Measurements from ENCODE around the gene HDAC11. TPM values are rescaled to one million over a fixed set of nuclear protein-coding genes. Genes with fewer than 3 reads are reported as not detected.

Gene HDAC11
- total and polyA plus RNA-seq, 2 of the 13 experiments (the other 11 are each of a cell fraction or from before 2014, with no cell fraction given), result 13.7 to 33.1 TPM

DNA sequence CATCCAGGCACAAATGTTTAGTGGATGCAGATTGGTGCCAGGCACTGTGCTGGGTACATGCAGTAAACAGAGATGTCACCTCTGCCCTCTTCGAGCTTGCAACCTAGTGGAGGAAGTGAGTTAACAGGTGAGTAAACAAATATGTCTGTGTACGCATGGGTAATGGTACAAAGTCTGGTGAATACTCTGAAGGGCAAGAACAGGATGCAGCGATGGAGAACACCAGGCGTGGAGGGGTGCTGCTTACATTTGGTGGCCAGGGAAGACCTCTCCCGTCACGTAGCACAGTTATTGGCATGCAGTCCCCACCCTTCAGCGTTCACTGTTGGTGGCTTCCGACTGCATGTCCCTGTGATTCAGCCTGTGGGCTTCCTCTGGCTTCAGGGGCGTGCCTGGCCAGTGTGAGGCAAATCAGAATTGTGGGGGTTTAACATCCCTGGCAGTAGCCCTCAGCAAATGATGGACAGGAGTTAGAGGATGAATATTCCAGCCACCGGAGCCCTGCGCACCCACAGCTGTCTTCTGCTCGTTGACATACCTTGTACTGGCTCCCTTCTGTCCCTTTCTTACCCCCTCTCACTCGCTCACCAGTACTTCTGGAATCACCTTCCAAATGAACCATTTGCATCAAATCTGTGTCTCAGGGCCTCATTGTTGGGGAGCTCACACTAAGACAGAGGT, 9.1 kb upstream of the HDAC11 start (continued):
- TF ChIP-seq ZNF326 (CRISPR knock-in tag; IDR thresholded peaks at IDR 0.05; ENCODE audit: borderline replicate concordance) (no peak), FOXA1 (IDR thresholded peaks at IDR 0.05) (peak; percentile 82), FOXA1 (CRISPR knock-in tag; IDR thresholded peaks at IDR 0.05) (peak; percentile 96), HNF4A (CRISPR knock-in tag; IDR thresholded peaks at IDR 0.05) (peak; percentile 95), CAMTA2 (CRISPR knock-in tag; IDR thresholded peaks at IDR 0.05; ENCODE audit: borderline replicate concordance) (no peak), NFYC (CRISPR knock-in tag; IDR thresholded peaks at IDR 0.05) (peak; percentile 63), ATF1 (CRISPR knock-in tag; IDR thresholded peaks at IDR 0.05) (peak; percentile 81), HIVEP1 (CRISPR knock-in tag; IDR thresholded peaks at IDR 0.05) (peak; percentile 92), NCOA1 (CRISPR knock-in tag; IDR thresholded peaks at IDR 0.05) (peak; percentile 87; the same call in 1 of the 2 replicates), MAF1 (CRISPR knock-in tag; IDR thresholded peaks at IDR 0.05; ENCODE audit: borderline replicate concordance) (no peak), HDAC6 (IDR thresholded peaks at IDR 0.05; ENCODE audit: low read depth, low read length) (no peak), GABPA (IDR thresholded peaks at IDR 0.05; ENCODE audit: low read depth, low read length) (no peak), GABPA (CRISPR knock-in tag; IDR thresholded peaks at IDR 0.05; ENCODE audit: low read depth) (peak; percentile 82), REPIN1 (CRISPR knock-in tag; IDR thresholded peaks at IDR 0.05; ENCODE audit: borderline replicate concordance, low read depth) (no peak; the same call in 1 of the 2 replicates), ZNF749 (CRISPR knock-in tag; IDR thresholded peaks at IDR 0.05; ENCODE audit: borderline replicate concordance) (no peak), MAFF (IDR thresholded peaks at IDR 0.05; ENCODE audit: low read depth, low read length) (no peak), ZC3H4 (CRISPR knock-in tag; IDR thresholded peaks at IDR 0.05; ENCODE audit: borderline replicate concordance) (no peak), IKZF1 (IDR thresholded peaks at IDR 0.05) (no peak), MXI1 (IDR thresholded peaks at IDR 0.05; ENCODE audit: borderline replicate concordance, low read depth, low read length) (peak; percentile 66; the same call in 1 of the 3 replicates), RCOR2 (CRISPR knock-in tag; IDR thresholded peaks at IDR 0.05) (peak; percentile 98), ZNF619 (CRISPR knock-in tag; IDR thresholded peaks at IDR 0.05) (no peak), TBX3 (IDR thresholded peaks at IDR 0.05; ENCODE audit: borderline replicate concordance) (peak; percentile 35; the same call in 1 of the 2 replicates)
- TF ChIP-seq, protein P1, sequence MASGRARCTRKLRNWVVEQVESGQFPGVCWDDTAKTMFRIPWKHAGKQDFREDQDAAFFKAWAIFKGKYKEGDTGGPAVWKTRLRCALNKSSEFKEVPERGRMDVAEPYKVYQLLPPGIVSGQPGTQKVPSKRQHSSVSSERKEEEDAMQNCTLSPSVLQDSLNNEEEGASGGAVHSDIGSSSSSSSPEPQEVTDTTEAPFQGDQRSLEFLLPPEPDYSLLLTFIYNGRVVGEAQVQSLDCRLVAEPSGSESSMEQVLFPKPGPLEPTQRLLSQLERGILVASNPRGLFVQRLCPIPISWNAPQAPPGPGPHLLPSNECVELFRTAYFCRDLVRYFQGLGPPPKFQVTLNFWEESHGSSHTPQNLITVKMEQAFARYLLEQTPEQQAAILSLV (CRISPR knock-in tag; IDR thresholded peaks at IDR 0.05; ENCODE audit: borderline replicate concordance), result peak; percentile 55; the same call in 1 of the 2 replicates
- TF ChIP-seq, protein P2, sequence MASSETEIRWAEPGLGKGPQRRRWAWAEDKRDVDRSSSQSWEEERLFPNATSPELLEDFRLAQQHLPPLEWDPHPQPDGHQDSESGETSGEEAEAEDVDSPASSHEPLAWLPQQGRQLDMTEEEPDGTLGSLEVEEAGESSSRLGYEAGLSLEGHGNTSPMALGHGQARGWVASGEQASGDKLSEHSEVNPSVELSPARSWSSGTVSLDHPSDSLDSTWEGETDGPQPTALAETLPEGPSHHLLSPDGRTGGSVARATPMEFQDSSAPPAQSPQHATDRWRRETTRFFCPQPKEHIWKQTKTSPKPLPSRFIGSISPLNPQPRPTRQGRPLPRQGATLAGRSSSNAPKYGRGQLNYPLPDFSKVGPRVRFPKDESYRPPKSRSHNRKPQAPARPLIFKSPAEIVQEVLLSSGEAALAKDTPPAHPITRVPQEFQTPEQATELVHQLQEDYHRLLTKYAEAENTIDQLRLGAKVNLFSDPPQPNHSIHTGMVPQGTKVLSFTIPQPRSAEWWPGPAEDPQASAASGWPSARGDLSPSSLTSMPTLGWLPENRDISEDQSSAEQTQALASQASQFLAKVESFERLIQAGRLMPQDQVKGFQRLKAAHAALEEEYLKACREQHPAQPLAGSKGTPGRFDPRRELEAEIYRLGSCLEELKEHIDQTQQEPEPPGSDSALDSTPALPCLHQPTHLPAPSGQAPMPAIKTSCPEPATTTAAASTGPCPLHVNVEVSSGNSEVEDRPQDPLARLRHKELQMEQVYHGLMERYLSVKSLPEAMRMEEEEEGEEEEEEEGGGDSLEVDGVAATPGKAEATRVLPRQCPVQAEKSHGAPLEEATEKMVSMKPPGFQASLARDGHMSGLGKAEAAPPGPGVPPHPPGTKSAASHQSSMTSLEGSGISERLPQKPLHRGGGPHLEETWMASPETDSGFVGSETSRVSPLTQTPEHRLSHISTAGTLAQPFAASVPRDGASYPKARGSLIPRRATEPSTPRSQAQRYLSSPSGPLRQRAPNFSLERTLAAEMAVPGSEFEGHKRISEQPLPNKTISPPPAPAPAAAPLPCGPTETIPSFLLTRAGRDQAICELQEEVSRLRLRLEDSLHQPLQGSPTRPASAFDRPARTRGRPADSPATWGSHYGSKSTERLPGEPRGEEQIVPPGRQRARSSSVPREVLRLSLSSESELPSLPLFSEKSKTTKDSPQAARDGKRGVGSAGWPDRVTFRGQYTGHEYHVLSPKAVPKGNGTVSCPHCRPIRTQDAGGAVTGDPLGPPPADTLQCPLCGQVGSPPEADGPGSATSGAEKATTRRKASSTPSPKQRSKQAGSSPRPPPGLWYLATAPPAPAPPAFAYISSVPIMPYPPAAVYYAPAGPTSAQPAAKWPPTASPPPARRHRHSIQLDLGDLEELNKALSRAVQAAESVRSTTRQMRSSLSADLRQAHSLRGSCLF (CRISPR knock-in tag; IDR thresholded peaks at IDR 0.05; ENCODE audit: borderline replicate concordance), result no peak

Measured in HepG2 (cell line).